B cell (primary cell): ENCODE data around the gene IMP3. TPM values are rescaled to one million over a fixed set of nuclear protein-coding genes. Genes with fewer than 3 reads are reported as not detected.

Experiments
- ATAC-seq: fragments of 200-7000 bp; cut with Tn5 transposase; one replicate; pipeline ENCODE4 v1.10.0; 2021; ENCODE audit warnings: low read depth, mild to moderate bottlenecking, moderate number of reproducible peaks, moderate library complexity
- CTCF ChIA-PET: fragments of 350-600 bp; sonication (Branson Sonifier 250); formaldehyde crosslinking; loops from one replicate; lab custom pipeline; 2021; ENCODE audit warnings: antibody characterized with exemption, inconsistent platforms; lab: Charles Lee
- POLR2A ChIA-PET: fragments of 350-600 bp; sonication (Branson Sonifier 250); formaldehyde crosslinking; loops from one replicate; lab custom pipeline; 2021; ENCODE audit warnings: antibody characterized with exemption; lab: Charles Lee
- DNase-seq: peaks from one replicate; pipeline ENCODE4 v3.0.0; 2013
- H2AFZ ChIP-seq: 2 replicates; pipeline ENCODE4 v1.6.1; 2012; ENCODE audit warnings: mild to moderate bottlenecking, low read depth, low read length; ENCODE audit not compliant: insufficient read depth, poor library complexity, severe bottlenecking
- H3K27ac ChIP-seq, 2 donors: 1 replicate in 1 of 2; 2 replicates in 1 of 2; pipeline ENCODE4 v1.5.1; 2012 to 2013; ENCODE audit warnings: low read length in 2 of 2, mild to moderate bottlenecking in 2 of 2, moderate library complexity in 1 of 2
- H3K27me3 ChIP-seq, 4 experiments: fragments of 200-600 bp in 1 of 4; sonication (generic) in 1 of 4; replicated peaks in 1 of 4; 1 replicate in 2 of 4; 2 replicates in 2 of 4; pipeline versions ENCODE4 v1.6.1 to v1.7.0; 2013 to 2016; ENCODE audit warnings: low read length in 3 of 4, mild to moderate bottlenecking in 2 of 4, mixed read lengths in 1 of 4, moderate library complexity in 1 of 4; ENCODE audit not compliant: insufficient read depth in 4 of 4, control insufficient read depth in 3 of 4; ENCODE audit errors: control extremely low read depth in 1 of 4
- H3K36me3 ChIP-seq, 2 experiments: replicated peaks in 1 of 2; 1 replicate in 1 of 2; 2 replicates in 1 of 2; pipeline versions ENCODE4 v1.6.1 to v1.7.1; 2013; ENCODE audit warnings: low read length in 1 of 2; ENCODE audit not compliant: insufficient read depth in 2 of 2, control insufficient read depth in 1 of 2; ENCODE audit errors: control extremely low read depth in 1 of 2, extremely low read depth in 1 of 2
- H3K4me1 ChIP-seq, 2 donors: fragments of 200-600 bp in 1 of 2; sonication (generic) in 1 of 2; 1 replicate in 1 of 2; 2 replicates in 1 of 2; pipeline versions ENCODE4 v1.5.1 to v1.6.1; 2013 to 2017; ENCODE audit warnings: low read length in 2 of 2; ENCODE audit not compliant: control insufficient read depth in 2 of 2, insufficient read depth in 2 of 2
- H3K4me2 ChIP-seq: replicated peaks from 2 replicates; pipeline ENCODE3; 2012; ENCODE audit warnings: mild to moderate bottlenecking, low read depth, low read length; ENCODE audit not compliant: poor library complexity, severe bottlenecking
- H3K4me3 ChIP-seq, 5 experiments: fragments of 200-600 bp in 1 of 5; sonication (generic) in 1 of 5; 1 replicate in 3 of 5; 2 replicates in 2 of 5; pipeline versions ENCODE4 v1.5.1 to v1.7.0; 2011 to 2016; ENCODE audit warnings: low read length in 4 of 5, mild to moderate bottlenecking in 4 of 5, low read depth in 2 of 5, control low read depth in 1 of 5, moderate library complexity in 1 of 5; ENCODE audit not compliant: insufficient read depth in 1 of 5; ENCODE audit errors: control extremely low read depth in 1 of 5, extremely low read depth in 1 of 5
- H3K79me2 ChIP-seq: fragments of 200-600 bp; sonication (generic); one replicate; pipeline ENCODE4 v1.6.0; 2016; ENCODE audit warnings: low read length; ENCODE audit not compliant: control insufficient read depth, insufficient read depth
- H3K9ac ChIP-seq: fragments of 200-600 bp; sonication (generic); 2 replicates; pipeline ENCODE4 v1.6.1; 2017; ENCODE audit warnings: mild to moderate bottlenecking, low read length, moderate library complexity
- H3K9me3 ChIP-seq, 3 donors: one replicate each; pipeline versions ENCODE4 v1.6.1 to v1.7.1; 2013; ENCODE audit warnings: low read length in 2 of 3; ENCODE audit not compliant: control insufficient read depth in 2 of 3, insufficient read depth in 1 of 3; ENCODE audit errors: control extremely low read depth in 1 of 3
- H4K20me1 ChIP-seq: 2 replicates; pipeline ENCODE4 v1.6.0; 2012; ENCODE audit warnings: mild to moderate bottlenecking, low read length; ENCODE audit not compliant: insufficient read depth, control insufficient read depth, poor library complexity, severe bottlenecking
- H3K27ac Mint-ChIP-seq: one replicate; pipeline ENCODE4 v1.8.0; 2021; ENCODE audit warnings: mixed read lengths
- H3K27me3 Mint-ChIP-seq: one replicate; pipeline ENCODE4 v1.8.0; 2021; ENCODE audit warnings: mixed read lengths
- H3K4me1 Mint-ChIP-seq: one replicate; pipeline ENCODE4 v1.8.0; 2021; ENCODE audit warnings: mixed read lengths
- H3K4me3 Mint-ChIP-seq: one replicate; pipeline ENCODE4 v1.8.0; 2021; ENCODE audit warnings: mixed read lengths
- H3K9me3 Mint-ChIP-seq: one replicate; pipeline ENCODE4 v1.8.0; 2022; ENCODE audit warnings: mixed read lengths; ENCODE audit not compliant: insufficient read depth
- EZH2 ChIP-seq: IDR thresholded peaks from 2 replicates; pipeline ENCODE4 v1.6.1; 2012; ENCODE audit warnings: borderline replicate concordance, low read depth, mild to moderate bottlenecking, moderate library complexity, low read length; ENCODE audit not compliant: insufficient read depth, poor library complexity, severe bottlenecking
- WGBS: methylation state at CpG from one replicate; pipeline ENCODE4 v1.1.5; 2013; ENCODE audit warnings: missing lambda C conversion rate; ENCODE audit not compliant: insufficient coverage; 5-methylcytosine and 5-hydroxymethylcytosine counted together
- intact Hi-C: fragments of 100-400 bp; cut with micrococcal nuclease; formaldehyde crosslinking; loops from one replicate; pipeline ENCODE4 v1.10.0; 2022
- polyA plus RNA-seq: library from polyadenylated mRNA; depleted of rRNA; stranded (reverse); fragments of >200 nt; gene quantifications from 2 replicates; pipeline ENCODE4 v1.2.3, GENCODE V29; 2012
- total RNA-seq, 2 donors: library from RNA; stranded (reverse); fragments of 120-200 nt in 1 of 2; gene quantifications; 1 replicate in 1 of 2; 2 replicates in 1 of 2; pipeline versions ENCODE4 v1.2.3 to v1.2.4, GENCODE V29; 2013 to 2022
- TF ChIP-seq, protein P1 (sequence below): fragments of 200-600 bp; IDR thresholded peaks from one replicate; pipeline ENCODE4 v1.8.0; 2022; ENCODE audit warnings: antibody characterized with exemption, mild to moderate bottlenecking

IMP3 gene
- total and polyA plus RNA-seq, 2 donors (not counting 1 experiment from before 2014, with no cell fraction given): 60.8 to 85.1 TPM

DNA sequence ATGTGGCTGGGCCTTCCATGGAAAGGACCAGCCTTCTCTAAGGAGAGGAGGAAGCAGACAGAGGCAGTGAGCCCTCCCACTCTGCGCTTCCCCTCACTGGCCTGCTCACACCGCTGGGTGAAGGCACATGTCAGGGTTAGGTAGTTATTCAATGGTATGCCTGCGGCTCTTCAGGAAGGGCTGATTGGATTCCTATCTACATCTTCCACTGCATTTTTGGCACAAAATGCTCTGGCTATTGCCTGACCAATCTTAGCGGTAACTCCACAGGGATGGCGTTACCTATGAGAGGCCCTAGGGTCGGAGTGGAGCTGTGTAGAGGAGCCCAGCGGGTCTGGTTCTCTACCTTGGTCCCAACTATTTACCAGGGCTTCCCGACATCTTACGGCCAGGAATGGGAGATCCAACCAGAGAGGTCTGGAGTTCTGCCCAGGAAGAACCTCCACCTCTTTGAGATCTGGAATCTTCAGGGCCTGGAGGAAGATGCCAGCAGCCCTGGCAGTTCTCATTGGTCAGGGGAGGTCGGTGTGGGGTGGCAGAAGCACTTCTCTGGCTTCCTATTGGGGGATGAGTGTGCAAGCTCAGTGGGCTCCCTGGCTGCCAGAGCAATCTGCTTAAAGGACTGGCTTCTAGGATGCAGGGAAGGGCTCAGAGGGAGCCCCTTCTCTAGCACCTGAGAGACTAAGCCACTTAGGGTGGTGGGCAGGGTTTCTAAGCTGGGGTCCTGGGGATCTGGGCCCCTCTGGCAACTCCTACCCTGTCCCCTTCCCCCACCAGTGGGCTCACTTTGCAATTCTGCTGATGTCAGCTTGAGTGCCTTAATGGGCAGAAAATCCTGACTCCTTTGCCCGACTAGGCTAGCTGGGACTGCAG, 31.9 kb upstream of the IMP3 start:
- Histone ChIP-seq H3K9me3 (no peaks in the 10 kb centered on the region), H3K9ac (no peak overlapping the region)
- no peak for TF ChIP-seq EZH2
- TF ChIP-seq, protein P1, sequence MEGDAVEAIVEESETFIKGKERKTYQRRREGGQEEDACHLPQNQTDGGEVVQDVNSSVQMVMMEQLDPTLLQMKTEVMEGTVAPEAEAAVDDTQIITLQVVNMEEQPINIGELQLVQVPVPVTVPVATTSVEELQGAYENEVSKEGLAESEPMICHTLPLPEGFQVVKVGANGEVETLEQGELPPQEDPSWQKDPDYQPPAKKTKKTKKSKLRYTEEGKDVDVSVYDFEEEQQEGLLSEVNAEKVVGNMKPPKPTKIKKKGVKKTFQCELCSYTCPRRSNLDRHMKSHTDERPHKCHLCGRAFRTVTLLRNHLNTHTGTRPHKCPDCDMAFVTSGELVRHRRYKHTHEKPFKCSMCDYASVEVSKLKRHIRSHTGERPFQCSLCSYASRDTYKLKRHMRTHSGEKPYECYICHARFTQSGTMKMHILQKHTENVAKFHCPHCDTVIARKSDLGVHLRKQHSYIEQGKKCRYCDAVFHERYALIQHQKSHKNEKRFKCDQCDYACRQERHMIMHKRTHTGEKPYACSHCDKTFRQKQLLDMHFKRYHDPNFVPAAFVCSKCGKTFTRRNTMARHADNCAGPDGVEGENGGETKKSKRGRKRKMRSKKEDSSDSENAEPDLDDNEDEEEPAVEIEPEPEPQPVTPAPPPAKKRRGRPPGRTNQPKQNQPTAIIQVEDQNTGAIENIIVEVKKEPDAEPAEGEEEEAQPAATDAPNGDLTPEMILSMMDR: no peak

DNA sequence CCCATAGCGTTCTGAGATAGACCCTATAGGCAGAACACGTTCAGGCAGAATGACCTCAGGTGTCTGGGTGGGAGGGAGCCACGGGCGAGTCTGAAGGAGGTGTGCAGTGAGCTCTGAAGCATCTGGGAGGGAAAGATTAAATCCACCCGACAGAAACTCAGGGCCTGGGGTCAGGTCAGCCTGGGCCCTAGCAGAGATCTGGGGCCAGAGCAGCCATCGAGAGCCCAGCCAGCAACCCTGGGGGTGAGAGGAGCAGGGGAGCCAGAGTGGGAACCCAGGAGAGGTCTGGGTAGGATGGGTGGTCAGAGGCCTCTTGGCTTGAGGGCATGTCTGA, 29.8 kb upstream of the IMP3 start:
- Histone ChIP-seq H3K27ac (no peak overlapping the region), H2AFZ (no peak overlapping the region), H3K79me2 (no peaks in the 10 kb centered on the region), H3K9ac (no peak overlapping the region), H3K4me2 (no peak overlapping the region), H4K20me1 (no peaks in the 10 kb centered on the region), H3K4me3 (no peak overlapping the region), H3K36me3 (no peaks in the 10 kb centered on the region), H3K9me3 (no peaks in the 10 kb centered on the region), H3K27me3 (no peaks in the 10 kb centered on the region), H3K4me1 (no peaks in the 10 kb centered on the region)
- H3K9me3 Mint-ChIP-seq: no peaks in the 10 kb centered on the region
- POLR2A ChIA-PET: no interaction called here
- DNase-seq (no peak), ATAC-seq (no peak)
- 86% methylated on average over 6 of the region's 6 CpGs for WGBS
- H3K27ac Mint-ChIP-seq: no peak overlapping the region
- TF ChIP-seq, protein P1: no peak
- no peak for TF ChIP-seq EZH2
- intact Hi-C loops: no loop called here
- peaks cover 1% of the 10 kb centered on the region for H3K4me1 Mint-ChIP-seq
- no peaks in the 10 kb centered on the region for H3K27me3 Mint-ChIP-seq
- CTCF ChIA-PET: no interaction called here
- no peak overlapping the region for H3K4me3 Mint-ChIP-seq

More for the DNA sequence above, 31.9 kb upstream of the IMP3 start:
- no peak for DNase-seq
- 89% methylated on average over 8 of the region's 11 CpGs for WGBS
- ATAC-seq: no peak
- H2AFZ ChIP-seq: no peak overlapping the region
- no peak overlapping the region for H3K4me2 ChIP-seq
- Mint-ChIP-seq H3K9me3 (no peaks in the 10 kb centered on the region), H3K4me1 (peaks cover 1% of the 10 kb centered on the region), H3K4me3 (no peak overlapping the region), H3K27me3 (no peaks in the 10 kb centered on the region), H3K27ac (no peak overlapping the region)
- H3K36me3 ChIP-seq: no peaks in the 10 kb centered on the region
- intact Hi-C loops: no loop called here
- H4K20me1 ChIP-seq: no peaks in the 10 kb centered on the region
- no peaks in the 10 kb centered on the region for H3K27me3 ChIP-seq
- H3K4me3 ChIP-seq: no peak overlapping the region
- no peaks in the 10 kb centered on the region for H3K4me1 ChIP-seq
- POLR2A ChIA-PET: no interaction called here
- CTCF ChIA-PET: interaction anchor here (1.2 kb wide), 1 partner anchor 14 kb away, joined by 4 read pairs; no protein-coding TSS in a partner anchor
- no peaks in the 10 kb centered on the region for H3K79me2 ChIP-seq
- no peak overlapping the region for H3K27ac ChIP-seq
